Vagina (tissue), 2 donors: Measurements from ENCODE around the gene GNAO1.

Experiments
- POLR2A ChIP-seq, 2 donors: fragments of 450-650 bp; IDR thresholded peaks; one replicate each; pipeline ENCODE4 v1.6.1; 2017; ENCODE audit warnings: antibody characterized with exemption in 2 of 2, mild to moderate bottlenecking in 2 of 2, moderate library complexity in 2 of 2
- TF ChIP-seq, protein P1 (sequence below), 3 experiments: fragments of 450-650 bp in 2 of 3; fragments of 200-600 bp in 1 of 3; sonication (generic) in 1 of 3; IDR thresholded peaks; one replicate each; pipeline ENCODE4 v1.5.1; 2017 to 2019; ENCODE audit warnings: antibody characterized with exemption in 3 of 3, mild to moderate bottlenecking in 2 of 3, moderate library complexity in 2 of 3

DNA sequence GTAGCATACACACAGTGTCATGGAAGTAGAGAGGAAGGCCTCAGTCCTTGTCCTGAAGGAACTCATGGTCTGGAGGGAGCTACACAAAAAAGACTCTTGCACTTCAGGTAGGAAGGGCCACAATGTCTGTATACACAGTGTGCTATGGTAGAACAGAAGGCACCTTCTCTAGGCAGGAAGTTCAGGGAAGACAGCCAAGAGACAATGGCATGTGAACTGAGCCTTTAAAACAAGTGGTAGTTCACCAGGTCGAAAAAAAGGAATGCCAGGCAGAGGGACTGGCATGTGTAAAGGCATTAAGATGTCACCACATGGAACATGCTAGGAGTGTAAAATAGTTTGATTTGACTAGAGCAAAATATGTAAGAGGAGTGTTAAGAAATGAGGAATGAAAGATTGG is 9.7 kb downstream of the GNAO1 start:
- TF ChIP-seq, protein P1, sequence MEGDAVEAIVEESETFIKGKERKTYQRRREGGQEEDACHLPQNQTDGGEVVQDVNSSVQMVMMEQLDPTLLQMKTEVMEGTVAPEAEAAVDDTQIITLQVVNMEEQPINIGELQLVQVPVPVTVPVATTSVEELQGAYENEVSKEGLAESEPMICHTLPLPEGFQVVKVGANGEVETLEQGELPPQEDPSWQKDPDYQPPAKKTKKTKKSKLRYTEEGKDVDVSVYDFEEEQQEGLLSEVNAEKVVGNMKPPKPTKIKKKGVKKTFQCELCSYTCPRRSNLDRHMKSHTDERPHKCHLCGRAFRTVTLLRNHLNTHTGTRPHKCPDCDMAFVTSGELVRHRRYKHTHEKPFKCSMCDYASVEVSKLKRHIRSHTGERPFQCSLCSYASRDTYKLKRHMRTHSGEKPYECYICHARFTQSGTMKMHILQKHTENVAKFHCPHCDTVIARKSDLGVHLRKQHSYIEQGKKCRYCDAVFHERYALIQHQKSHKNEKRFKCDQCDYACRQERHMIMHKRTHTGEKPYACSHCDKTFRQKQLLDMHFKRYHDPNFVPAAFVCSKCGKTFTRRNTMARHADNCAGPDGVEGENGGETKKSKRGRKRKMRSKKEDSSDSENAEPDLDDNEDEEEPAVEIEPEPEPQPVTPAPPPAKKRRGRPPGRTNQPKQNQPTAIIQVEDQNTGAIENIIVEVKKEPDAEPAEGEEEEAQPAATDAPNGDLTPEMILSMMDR (IDR thresholded peaks at IDR 0.05) = no peak
- TF ChIP-seq POLR2A (IDR thresholded peaks at IDR 0.05) = no peak
